HCT116 (cell line): ENCODE data around the gene RTF1. TPM values are rescaled to one million over a fixed set of nuclear protein-coding genes. Genes with fewer than 3 reads are reported as not detected.
A peak's percentile ranks its signal among the peaks of the same experiment; 100 is the strongest.

Experiments
- ATAC-seq: fragments of 200-7000 bp; cut with Tn5 transposase; 2 replicates; pipeline ENCODE4 v1.9.1; 2020; ENCODE audit warnings: mild to moderate bottlenecking, moderate library complexity
- BruUV-seq: library from RNA; stranded (reverse); fragments of 400-500 nt; replicated peaks from 2 replicates; lab custom pipeline; 2021; lab: Mats Ljungman, UMichigan
- CTCF ChIA-PET: fragments of 300-600 bp; sonication (Branson Sonifier 250); formaldehyde crosslinking; loops from one replicate; lab custom pipeline; 2021; ENCODE audit warnings: antibody characterized with exemption; lab: Charles Lee
- POLR2A ChIA-PET: fragments of 300-600, 350-600 bp; sonication (Branson Sonifier 250); formaldehyde crosslinking; loops from one replicate; lab custom pipeline; 2021; ENCODE audit warnings: antibody characterized with exemption; lab: Charles Lee
- RAD21 ChIA-PET, 2 experiments: fragments of 300-600 bp; sonication (Branson Sonifier 250); formaldehyde crosslinking; loops; one replicate each; lab custom pipeline; 2023; ENCODE audit warnings: low total read pairs in 2 of 2; ENCODE audit not compliant: uncharacterized antibody in 2 of 2, unreplicated experiment in 2 of 2, low non-redundant PET in 1 of 2; lab: Charles Lee
- DNase-seq: peaks from one replicate; pipeline ENCODE4 v3.0.0-alpha.2; 2010; ENCODE audit warnings: low read depth, low spot score
- H2AFZ ChIP-seq: fragments of 200-600 bp; shearing (Covaris generic), sonication (generic); 2 replicates; pipeline ENCODE4 v1.6.1; 2017; ENCODE audit warnings: low read depth, mixed run types, mixed read lengths, antibody characterized with exemption, low read length; ENCODE audit not compliant: poor library complexity, severe bottlenecking
- H3K27ac ChIP-seq: 2 replicates; pipeline ENCODE4 v1.5.1; 2012; ENCODE audit warnings: low read depth, low read length
- H3K27me3 ChIP-seq: fragments of 200-600 bp; sonication (generic); 2 replicates; pipeline ENCODE4 v1.6.1; 2016; ENCODE audit warnings: mixed run types, low read length, mixed read lengths; ENCODE audit not compliant: insufficient read depth
- H3K36me3 ChIP-seq, 2 experiments: fragments of 200-500 bp in 1 of 2; fragments of 200-600 bp in 1 of 2; sonication (Bioruptor generic) in 1 of 2; sonication (generic) in 1 of 2; 2 replicates each; pipeline versions ENCODE4 v1.5.1 to v1.6.1; 2014 to 2016; ENCODE audit warnings: low read length in 2 of 2, inconsistent platforms in 1 of 2, mixed read lengths in 1 of 2, mixed run types in 1 of 2; ENCODE audit not compliant: insufficient read depth in 2 of 2, control insufficient read depth in 1 of 2
- H3K4me1 ChIP-seq, 2 experiments: fragments of 200-600 bp in 1 of 2; sonication (generic) in 1 of 2; 2 replicates each; pipeline versions ENCODE4 v1.5.1 to v1.6.1; 2012 to 2017; ENCODE audit warnings: low read length in 2 of 2, inconsistent platforms in 1 of 2, mild to moderate bottlenecking in 1 of 2, mixed read lengths in 1 of 2, mixed run types in 1 of 2, moderate library complexity in 1 of 2; ENCODE audit not compliant: insufficient read depth in 2 of 2, control insufficient read depth in 1 of 2
- H3K4me2 ChIP-seq: fragments of 200-600 bp; sonication (generic); 2 replicates; pipeline ENCODE4 v1.6.1; 2017; ENCODE audit warnings: mixed run types, low read length, mixed read lengths
- H3K4me3 ChIP-seq, 2 experiments: fragments of 200-600 bp in 1 of 2; sonication (generic) in 1 of 2; replicated peaks in 1 of 2; 2 replicates each; pipeline ENCODE4 v1.5.1; 2011 to 2016; ENCODE audit warnings: low read length in 2 of 2, control low read depth in 1 of 2, low read depth in 1 of 2, mild to moderate bottlenecking in 1 of 2, mixed read lengths in 1 of 2, mixed run types in 1 of 2
- H3K79me2 ChIP-seq: fragments of 200-600 bp; sonication (generic); 2 replicates; pipeline ENCODE4 v1.6.1; 2017; ENCODE audit warnings: mild to moderate bottlenecking, mixed run types, low read length, moderate library complexity, mixed read lengths; ENCODE audit not compliant: insufficient read depth
- H3K9ac ChIP-seq: fragments of 200-600 bp; sonication (generic); 2 replicates; pipeline ENCODE4 v1.6.1; 2016; ENCODE audit warnings: low read length, mixed read lengths
- H3K9me2 ChIP-seq: fragments of 200-600 bp; sonication (generic), shearing (Covaris generic); 2 replicates; pipeline ENCODE4 v1.6.1; 2017; ENCODE audit warnings: mixed run types, mild to moderate bottlenecking, moderate library complexity; ENCODE audit not compliant: insufficient read depth
- H3K9me3 ChIP-seq, 2 experiments: fragments of 200-500 bp in 1 of 2; fragments of 200-600 bp in 1 of 2; sonication (Bioruptor generic) in 1 of 2; sonication (generic) in 1 of 2; 2 replicates each; pipeline ENCODE4 v1.6.1; 2014 to 2017; ENCODE audit warnings: low read length in 2 of 2, mixed read lengths in 2 of 2, inconsistent platforms in 1 of 2, low read depth in 1 of 2, mild to moderate bottlenecking in 1 of 2, mixed run types in 1 of 2, moderate library complexity in 1 of 2; ENCODE audit not compliant: control insufficient read depth in 1 of 2, insufficient read depth in 1 of 2
- H4K20me1 ChIP-seq: fragments of 200-600 bp; sonication (generic), shearing (Covaris generic); 2 replicates; pipeline ENCODE4 v1.6.1; 2017; ENCODE audit warnings: mixed run types, mild to moderate bottlenecking, moderate library complexity; ENCODE audit not compliant: insufficient read depth
- CBX3 ChIP-seq: IDR thresholded peaks from 2 replicates; pipeline ENCODE4 v1.6.1; 2012; ENCODE audit warnings: low read depth
- EGR1 ChIP-seq: IDR thresholded peaks from 2 replicates; pipeline ENCODE4 v1.6.1; 2012; ENCODE audit warnings: low read depth
- JUND ChIP-seq: IDR thresholded peaks from 2 replicates; pipeline ENCODE4 v1.6.1; 2012
- POLR2A ChIP-seq: IDR thresholded peaks from 2 replicates; pipeline ENCODE4 v1.7.0; 2011; ENCODE audit warnings: borderline replicate concordance; ENCODE audit not compliant: insufficient read depth, insufficient read length; ENCODE audit errors: extremely low read depth
- POLR2AphosphoS5 ChIP-seq: IDR thresholded peaks from 2 replicates; pipeline ENCODE4 v1.6.1; 2011; ENCODE audit warnings: mild to moderate bottlenecking, low read depth, low read length, moderate library complexity
- RAD21 ChIP-seq: IDR thresholded peaks from 2 replicates; pipeline ENCODE4 v1.6.1; 2012; ENCODE audit warnings: low read depth, mild to moderate bottlenecking
- REST ChIP-seq: IDR thresholded peaks from 2 replicates; pipeline ENCODE4 v1.6.1; 2012; ENCODE audit warnings: low read depth
- SP1 ChIP-seq: IDR thresholded peaks from 2 replicates; pipeline ENCODE4 v1.6.1; 2012; ENCODE audit warnings: low read depth
- TCF7L2 ChIP-seq: IDR thresholded peaks from 2 replicates; pipeline ENCODE4 v1.7.0; 2011; ENCODE audit warnings: borderline replicate concordance, inconsistent platforms; ENCODE audit not compliant: insufficient read depth, insufficient read length; ENCODE audit errors: extremely low read depth
- ZBTB33 ChIP-seq: IDR thresholded peaks from 2 replicates; pipeline ENCODE4 v1.6.1; 2011; ENCODE audit warnings: mild to moderate bottlenecking, low read length, moderate library complexity; ENCODE audit not compliant: insufficient replicate concordance; ENCODE audit errors: extremely low read depth
- ZFX ChIP-seq: fragments of 450-650 bp; IDR thresholded peaks from 2 replicates; pipeline ENCODE4 v1.6.1; 2017
- intact Hi-C: fragments of 100-400 bp; cut with micrococcal nuclease; formaldehyde crosslinking; loops from 2 replicates; pipeline ENCODE4 v1.10.0; 2022
- total RNA-seq: library from RNA; stranded (reverse); gene quantifications from one replicate; pipeline ENCODE4 v1.2.1, GENCODE V29; 2021; ENCODE audit not compliant: unreplicated experiment
- TF ChIP-seq, protein P1 (sequence below): IDR thresholded peaks from 2 replicates; pipeline ENCODE4 v1.6.1; 2012
- TF ChIP-seq, protein P2 (sequence below): IDR thresholded peaks from 2 replicates; pipeline ENCODE4 v1.6.1; 2012

Gene RTF1
- total RNA-seq, 1 experiment from 2014 or later: 27.5 TPM

DNA sequence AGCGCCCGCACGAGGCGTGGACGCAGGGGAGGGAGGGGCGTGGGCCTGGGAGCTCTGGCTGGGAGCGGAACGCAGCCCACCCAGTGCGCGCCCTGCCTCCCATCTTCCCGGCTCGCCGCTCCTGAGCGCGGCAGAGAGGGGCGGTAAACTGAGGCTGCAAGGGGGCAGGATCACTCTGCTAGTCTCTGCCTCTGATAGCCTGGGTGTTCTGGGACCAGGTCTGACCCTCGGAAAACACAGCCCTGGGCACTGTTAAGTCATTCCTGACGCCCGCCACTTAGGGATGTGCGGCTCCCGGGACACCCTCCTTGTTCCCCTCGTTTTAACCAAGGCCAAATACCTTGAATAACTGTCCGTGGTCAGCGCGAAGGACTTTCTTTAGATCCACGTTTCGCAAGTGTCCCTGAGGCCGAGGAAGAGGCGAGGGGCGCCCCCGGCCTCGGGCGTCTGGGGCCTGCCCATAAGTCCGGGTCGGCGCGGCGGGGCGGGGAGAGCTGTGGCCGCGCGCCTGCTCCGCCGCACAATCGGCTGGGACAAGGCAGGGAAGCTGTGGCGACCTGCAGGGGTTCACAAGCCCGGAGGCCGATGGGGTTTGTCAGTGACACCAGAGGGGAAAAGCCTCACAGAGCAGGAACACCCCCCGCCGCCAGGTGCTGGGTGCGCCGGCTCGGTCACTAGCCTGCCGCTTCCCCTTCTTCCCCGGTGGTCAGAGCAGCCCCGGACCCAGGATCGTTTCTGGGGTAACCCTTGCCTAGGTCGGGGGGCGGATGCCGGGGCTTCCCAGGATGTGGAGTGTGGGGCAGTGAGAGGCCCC is 78.2 kb downstream of the RTF1 start:
- H3K9me2 ChIP-seq: no peaks in the 10 kb centered on the region
- ChIA-PET CTCF (no interaction called here), POLR2A (no interaction called here), RAD21 (interaction anchor here in 1 of 2 experiments (0.6 kb wide), 1 partner anchor 79 kb away, joined by 3 read pairs; no protein-coding TSS in a partner anchor)
- no peaks in the 10 kb centered on the region for H3K9me3 ChIP-seq
- no peak for DNase-seq
- H3K36me3 ChIP-seq: no peaks in the 10 kb centered on the region
- BruUV-seq: no TSS peak
- intact Hi-C loops: no loop called here
- peak overlapping the region; percentile 91 for H3K4me2 ChIP-seq
- H3K9ac ChIP-seq: no peak overlapping the region
- H3K27ac ChIP-seq: no peak overlapping the region
- H3K27me3 ChIP-seq: no peaks in the 10 kb centered on the region
- H2AFZ ChIP-seq: no peak overlapping the region
- H4K20me1 ChIP-seq: no peaks in the 10 kb centered on the region
- ATAC-seq: no peak
- TF ChIP-seq, protein P1, sequence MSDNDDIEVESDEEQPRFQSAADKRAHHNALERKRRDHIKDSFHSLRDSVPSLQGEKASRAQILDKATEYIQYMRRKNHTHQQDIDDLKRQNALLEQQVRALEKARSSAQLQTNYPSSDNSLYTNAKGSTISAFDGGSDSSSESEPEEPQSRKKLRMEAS: no peak
- TF ChIP-seq CBX3 (no peak), POLR2AphosphoS5 (no peak), REST (no peak), JUND (no peak), SP1 (no peak), ZFX (no peak), EGR1 (no peak), TCF7L2 (no peak), ZBTB33 (no peak), POLR2A (no peak), RAD21 (no peak)
- TF ChIP-seq, protein P2, sequence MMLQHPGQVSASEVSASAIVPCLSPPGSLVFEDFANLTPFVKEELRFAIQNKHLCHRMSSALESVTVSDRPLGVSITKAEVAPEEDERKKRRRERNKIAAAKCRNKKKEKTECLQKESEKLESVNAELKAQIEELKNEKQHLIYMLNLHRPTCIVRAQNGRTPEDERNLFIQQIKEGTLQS: no peak
- TF ChIP-seq, all 23 proteins: peak for 0
- Histone ChIP-seq H3K79me2 (no peaks in the 10 kb centered on the region), H3K4me3 (no peak overlapping the region), H3K4me1 (peaks cover 29 to 44% of the 10 kb centered on the region in 2 experiments)
